Fibroblast of lung (primary cell): ENCODE data around the gene CNOT2. TPM values are rescaled to one million over a fixed set of nuclear protein-coding genes. Genes with fewer than 3 reads are reported as not detected.

Source experiments
- DNase-seq, 2 donors: peaks; one replicate each; pipeline versions ENCODE4 v3.0.0 to v3.0.0-alpha.2; 2010; ENCODE audit warnings: low read depth in 2 of 2
- H2AFZ ChIP-seq: 2 replicates; pipeline ENCODE4 v1.5.1; 2012; ENCODE audit warnings: low read length, control low read depth, inconsistent platforms
- H3K27ac ChIP-seq: 2 replicates; pipeline ENCODE4 v1.5.1; 2011; ENCODE audit warnings: low read length, control low read depth; ENCODE audit not compliant: insufficient read depth
- H3K27me3 ChIP-seq: 2 replicates; pipeline ENCODE4 v1.5.1; 2011; ENCODE audit warnings: mild to moderate bottlenecking, low read length; ENCODE audit not compliant: control insufficient read depth, insufficient read depth
- H3K36me3 ChIP-seq: 2 replicates; pipeline ENCODE4 v1.5.1; 2011; ENCODE audit warnings: low read length; ENCODE audit not compliant: control insufficient read depth, insufficient read depth
- H3K4me1 ChIP-seq: 2 replicates; pipeline ENCODE4 v1.5.1; 2011; ENCODE audit warnings: low read length; ENCODE audit not compliant: control insufficient read depth, insufficient read depth; ENCODE audit errors: extremely low read depth
- H3K4me2 ChIP-seq: 2 replicates; pipeline ENCODE4 v1.5.1; 2011; ENCODE audit warnings: low read length, control low read depth; ENCODE audit not compliant: insufficient read depth; ENCODE audit errors: extremely low read depth
- H3K4me3 ChIP-seq, 4 experiments: fragments of 200-600 bp in 1 of 4; sonication (generic) in 1 of 4; replicated peaks in 1 of 4; 2 replicates each; pipeline ENCODE4 v1.5.1; 2011 to 2016; ENCODE audit warnings: low read length in 4 of 4, low read depth in 3 of 4, mild to moderate bottlenecking in 3 of 4, control low read depth in 2 of 4, inconsistent platforms in 1 of 4, mixed read lengths in 1 of 4; ENCODE audit not compliant: insufficient read depth in 1 of 4; ENCODE audit errors: control extremely low read depth in 1 of 4
- H3K79me2 ChIP-seq: 2 replicates; pipeline ENCODE4 v1.5.1; 2012; ENCODE audit warnings: mild to moderate bottlenecking, low read length, inconsistent platforms; ENCODE audit not compliant: control insufficient read depth, insufficient read depth
- H3K9ac ChIP-seq: 2 replicates; pipeline ENCODE4 v1.5.1; 2011; ENCODE audit warnings: mild to moderate bottlenecking, low read length, control low read depth; ENCODE audit not compliant: insufficient read depth
- H3K9me3 ChIP-seq: 2 replicates; pipeline ENCODE4 v1.5.1; 2012; ENCODE audit warnings: low read depth, low read length; ENCODE audit not compliant: control insufficient read depth, insufficient read depth
- H4K20me1 ChIP-seq: 2 replicates; pipeline ENCODE4 v1.5.1; 2011; ENCODE audit warnings: low read length; ENCODE audit not compliant: control insufficient read depth, insufficient read depth; ENCODE audit errors: extremely low read depth
- CTCF ChIP-seq, 2 donors: IDR thresholded peaks in 1 of 2; conservative IDR thresholded peaks in 1 of 2; 1 replicate in 1 of 2; 2 replicates in 1 of 2; pipeline ENCODE4 v1.5.1; 2011 to 2012; ENCODE audit warnings: low read length in 2 of 2, control low read depth in 1 of 2, inconsistent platforms in 1 of 2, low read depth in 1 of 2, mild to moderate bottlenecking in 1 of 2
- EZH2 ChIP-seq: IDR thresholded peaks from 2 replicates; pipeline ENCODE4 v1.5.1; 2012; ENCODE audit warnings: low read length, control low read depth, mild to moderate bottlenecking; ENCODE audit errors: missing control alignments
- polyA plus RNA-seq, 2 donors: library from polyadenylated mRNA; depleted of rRNA in 1 of 2; stranded (reverse) in 1 of 2; unstranded in 1 of 2; fragments of >200 nt; gene quantifications; 2 replicates each; pipeline ENCODE4 v1.2.1, GENCODE V29; 2011 to 2012; ENCODE audit warnings: missing spikeins in 1 of 2
- total RNA-seq: library from RNA; depleted of rRNA; stranded (reverse); fragments of >200 nt; gene quantifications from 2 replicates; pipeline ENCODE4 v1.2.1, GENCODE V29; 2014

The CNOT2 gene
- total and polyA plus RNA-seq, 2 donors (not counting 1 experiment from before 2014, with no cell fraction given) = 95.2 to 116 TPM

DNA sequence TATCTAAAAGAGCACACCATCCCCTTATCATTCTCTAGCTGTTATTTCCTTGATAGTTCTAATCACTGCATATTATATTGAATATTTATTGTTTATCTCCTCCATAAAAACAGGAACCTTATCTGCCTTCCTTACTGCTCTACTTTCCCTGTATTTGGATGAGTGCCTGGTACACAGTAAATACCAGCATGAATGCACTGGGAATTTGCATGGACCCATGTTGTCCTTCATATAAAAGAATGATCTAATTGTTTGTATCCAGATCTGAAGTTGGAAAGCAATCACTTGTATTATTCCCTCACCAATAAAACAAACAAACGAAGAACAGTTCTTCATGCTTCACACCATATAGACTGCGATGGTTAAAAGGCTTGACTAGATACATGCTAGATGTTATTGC is 15.3 kb upstream of the CNOT2 start:
- DNase-seq = no peak
- no peaks in the 10 kb centered on the region for H3K36me3 ChIP-seq
- no peak overlapping the region for H3K4me3 ChIP-seq

DNA sequence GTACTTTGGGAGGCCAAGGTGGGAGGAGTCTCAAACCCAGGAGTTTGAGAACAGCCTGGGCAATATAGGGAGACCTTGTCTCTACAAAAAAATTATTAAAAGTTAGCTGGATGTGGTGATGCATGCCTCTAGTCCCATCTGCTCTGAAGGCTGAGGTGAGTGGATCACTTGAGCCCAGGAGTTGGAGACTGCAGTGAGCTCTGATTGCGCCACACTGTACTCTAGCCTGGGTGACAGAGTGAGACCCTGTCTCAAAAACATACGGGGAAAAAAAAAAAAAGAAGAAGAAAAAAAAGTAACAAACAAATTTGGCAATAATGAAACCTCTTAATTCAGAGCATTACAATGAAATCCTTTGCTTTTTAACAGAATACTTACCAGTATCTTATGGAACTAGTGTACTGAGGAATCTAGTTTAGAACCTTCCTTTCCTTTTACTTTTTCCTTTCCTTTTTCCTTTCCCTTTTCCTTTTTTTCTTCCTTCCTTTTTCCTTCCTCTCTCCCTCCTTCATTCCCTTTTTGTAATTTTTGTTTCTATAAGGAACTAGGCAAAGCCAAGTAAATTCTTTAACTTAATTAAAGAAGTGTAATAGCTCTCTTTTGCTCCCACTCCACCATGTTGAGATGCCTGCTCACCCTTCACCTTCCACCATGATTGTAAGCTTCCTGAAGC is 12.2 kb upstream of the CNOT2 start:
- Histone ChIP-seq H2AFZ (no peak overlapping the region), H4K20me1 (no peaks in the 10 kb centered on the region), H3K4me3 (no peak overlapping the region), H3K4me1 (no peaks in the 10 kb centered on the region), H3K9ac (no peak overlapping the region), H3K4me2 (no peak overlapping the region), H3K9me3 (no peaks in the 10 kb centered on the region), H3K36me3 (no peaks in the 10 kb centered on the region), H3K79me2 (no peaks in the 10 kb centered on the region), H3K27me3 (no peaks in the 10 kb centered on the region), H3K27ac (no peak overlapping the region)
- no peak for DNase-seq
- no peak for TF ChIP-seq EZH2
- TF ChIP-seq CTCF (conservative IDR thresholded peaks at IDR 0.05 in 1 of 2, IDR thresholded peaks at IDR 0.05 in 1 of 2; ENCODE audit: low read depth in 1 of 2, low read length in 2 of 2) = no peak

More for the DNA sequence above, 15.3 kb upstream of the CNOT2 start:
- H3K79me2 ChIP-seq = no peaks in the 10 kb centered on the region
- H3K9ac ChIP-seq = no peak overlapping the region
- H2AFZ ChIP-seq = no peak overlapping the region
- TF ChIP-seq EZH2 = no peak
- TF ChIP-seq CTCF (conservative IDR thresholded peaks at IDR 0.05 in 1 of 2, IDR thresholded peaks at IDR 0.05 in 1 of 2; ENCODE audit: low read depth in 1 of 2, low read length in 2 of 2) = no peak
- no peaks in the 10 kb centered on the region for H3K4me1 ChIP-seq
- no peaks in the 10 kb centered on the region for H3K27me3 ChIP-seq
- H3K27ac ChIP-seq = no peak overlapping the region
- H4K20me1 ChIP-seq = no peaks in the 10 kb centered on the region
- no peaks in the 10 kb centered on the region for H3K9me3 ChIP-seq
- H3K4me2 ChIP-seq = no peak overlapping the region

- H3K27ac ChIP-seq = no peak overlapping the region
- H3K4me2 ChIP-seq = no peak overlapping the region
Measured at GRCh38 chr12:70236990-70237389, 6.2 kb upstream of the CNOT2 start.

More at GRCh38 chr12:70236990-70237389, 6.2 kb upstream of the CNOT2 start:
- Histone ChIP-seq H3K79me2 (peaks cover under 1% of the 10 kb centered on the region), H3K9me3 (no peaks in the 10 kb centered on the region), H3K27me3 (no peaks in the 10 kb centered on the region), H3K9ac (no peak overlapping the region), H4K20me1 (no peaks in the 10 kb centered on the region), H3K4me3 (no peak overlapping the region), H3K36me3 (peaks cover 4% of the 10 kb centered on the region), H3K4me1 (no peaks in the 10 kb centered on the region), H2AFZ (no peak overlapping the region)
- TF ChIP-seq EZH2 = no peak
- TF ChIP-seq CTCF (conservative IDR thresholded peaks at IDR 0.05 in 1 of 2, IDR thresholded peaks at IDR 0.05 in 1 of 2; ENCODE audit: low read depth in 1 of 2, low read length in 2 of 2) = no peak
- no peak for DNase-seq
